Measurements from ENCODE around the gene MIA2.

DNA sequence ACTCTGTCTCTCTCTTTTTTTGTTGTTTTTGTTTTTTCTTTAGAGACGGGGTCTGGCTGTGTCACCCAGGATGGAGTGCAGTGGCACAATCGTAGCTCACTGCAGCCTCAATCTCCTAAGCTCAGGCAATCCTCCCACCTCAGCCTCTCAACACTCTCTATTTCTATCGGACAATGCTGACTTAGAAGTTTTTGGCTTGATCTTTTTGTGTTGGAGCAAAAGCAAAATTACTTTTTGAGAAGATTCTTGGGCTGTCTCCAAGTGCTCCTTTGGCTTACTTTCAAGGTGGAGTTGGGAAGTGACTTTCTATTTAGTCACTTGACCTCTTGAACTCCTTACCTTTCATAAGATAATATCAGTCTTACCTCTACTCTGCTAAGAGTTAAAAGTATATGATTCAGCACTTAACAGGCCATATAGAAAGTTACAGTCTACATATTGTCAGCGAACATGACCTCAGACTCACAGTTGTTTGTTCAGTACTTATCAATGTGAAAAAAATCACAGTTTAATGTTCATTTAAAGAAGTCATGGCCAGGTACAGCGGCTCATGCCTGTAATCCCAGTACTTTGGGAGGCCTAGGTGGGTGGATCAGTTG lies 15.4 kb upstream of the MIA2 start:
- TF ChIP-seq, protein P1, sequence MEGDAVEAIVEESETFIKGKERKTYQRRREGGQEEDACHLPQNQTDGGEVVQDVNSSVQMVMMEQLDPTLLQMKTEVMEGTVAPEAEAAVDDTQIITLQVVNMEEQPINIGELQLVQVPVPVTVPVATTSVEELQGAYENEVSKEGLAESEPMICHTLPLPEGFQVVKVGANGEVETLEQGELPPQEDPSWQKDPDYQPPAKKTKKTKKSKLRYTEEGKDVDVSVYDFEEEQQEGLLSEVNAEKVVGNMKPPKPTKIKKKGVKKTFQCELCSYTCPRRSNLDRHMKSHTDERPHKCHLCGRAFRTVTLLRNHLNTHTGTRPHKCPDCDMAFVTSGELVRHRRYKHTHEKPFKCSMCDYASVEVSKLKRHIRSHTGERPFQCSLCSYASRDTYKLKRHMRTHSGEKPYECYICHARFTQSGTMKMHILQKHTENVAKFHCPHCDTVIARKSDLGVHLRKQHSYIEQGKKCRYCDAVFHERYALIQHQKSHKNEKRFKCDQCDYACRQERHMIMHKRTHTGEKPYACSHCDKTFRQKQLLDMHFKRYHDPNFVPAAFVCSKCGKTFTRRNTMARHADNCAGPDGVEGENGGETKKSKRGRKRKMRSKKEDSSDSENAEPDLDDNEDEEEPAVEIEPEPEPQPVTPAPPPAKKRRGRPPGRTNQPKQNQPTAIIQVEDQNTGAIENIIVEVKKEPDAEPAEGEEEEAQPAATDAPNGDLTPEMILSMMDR (IDR thresholded peaks at IDR 0.05), result no peak
- TF ChIP-seq POLR2A (IDR thresholded peaks at IDR 0.05), result no peak

Measured in vagina (tissue), 2 donors.